CD14-positive monocyte (primary cell): ENCODE measurements around the gene ZNF326. TPM values are rescaled to one million over a fixed set of nuclear protein-coding genes. Genes with fewer than 3 reads are reported as not detected.

Experiments used
- DNase-seq, 3 donors: peaks; one replicate each; pipeline ENCODE4 v3.0.0-alpha.2; 2011 to 2022
- H2AFZ ChIP-seq: 2 replicates; pipeline ENCODE4 v1.6.0; 2012; ENCODE audit warnings: mild to moderate bottlenecking, low read depth, low read length, inconsistent platforms; ENCODE audit not compliant: insufficient read depth, poor library complexity, severe bottlenecking
- H3K27ac ChIP-seq, 2 donors: 1 replicate in 1 of 2; 2 replicates in 1 of 2; pipeline ENCODE4 v1.5.1; 2012 to 2013; ENCODE audit warnings: low read length in 2 of 2, control low read depth in 1 of 2, inconsistent platforms in 1 of 2, low read depth in 1 of 2, mild to moderate bottlenecking in 1 of 2
- H3K27me3 ChIP-seq, 2 donors: one replicate each; pipeline versions ENCODE4 v1.6.0 to v1.6.1; 2011 to 2013; ENCODE audit warnings: low read length in 2 of 2; ENCODE audit not compliant: control insufficient read depth in 2 of 2, insufficient read depth in 2 of 2
- H3K36me3 ChIP-seq, 2 donors: replicated peaks in 1 of 2; 1 replicate in 1 of 2; 2 replicates in 1 of 2; pipeline versions ENCODE4 v1.5.1 to v1.6.1; 2012 to 2013; ENCODE audit warnings: low read length in 2 of 2, control low read depth in 1 of 2, inconsistent platforms in 1 of 2, mild to moderate bottlenecking in 1 of 2; ENCODE audit not compliant: insufficient read depth in 2 of 2, control insufficient read depth in 1 of 2
- H3K4me1 ChIP-seq, 2 donors: 1 replicate in 1 of 2; 2 replicates in 1 of 2; pipeline versions ENCODE4 v1.5.1 to v1.6.1; 2012 to 2013; ENCODE audit warnings: low read length in 2 of 2, control low read depth in 1 of 2, inconsistent platforms in 1 of 2, mild to moderate bottlenecking in 1 of 2, moderate library complexity in 1 of 2; ENCODE audit not compliant: insufficient read depth in 2 of 2, control insufficient read depth in 1 of 2
- H3K4me2 ChIP-seq: replicated peaks from 2 replicates; pipeline ENCODE3; 2012; ENCODE audit warnings: low read length, moderate library complexity, mild to moderate bottlenecking; ENCODE audit not compliant: poor library complexity, severe bottlenecking; ENCODE audit errors: extremely low read depth
- H3K4me3 ChIP-seq, 3 experiments: fragments of 200-600 bp in 1 of 3; sonication (generic) in 1 of 3; replicated peaks in 1 of 3; 1 replicate in 2 of 3; 2 replicates in 1 of 3; pipeline ENCODE4 v1.5.1; 2011 to 2013; ENCODE audit warnings: low read length in 3 of 3, mild to moderate bottlenecking in 3 of 3, control low read depth in 2 of 3, low read depth in 2 of 3, inconsistent platforms in 1 of 3, moderate library complexity in 1 of 3
- H3K79me2 ChIP-seq: 2 replicates; pipeline ENCODE4 v1.6.0; 2012; ENCODE audit warnings: mild to moderate bottlenecking, control low read depth, inconsistent platforms, low read length, moderate library complexity; ENCODE audit not compliant: insufficient read depth
- H3K9ac ChIP-seq: 2 replicates; pipeline ENCODE4 v1.6.0; 2017; ENCODE audit warnings: low read length, mild to moderate bottlenecking; ENCODE audit not compliant: insufficient read depth, poor library complexity, severe bottlenecking
- H3K9me3 ChIP-seq, 2 donors: replicated peaks in 1 of 2; 1 replicate in 1 of 2; 2 replicates in 1 of 2; pipeline versions ENCODE4 v1.5.1 to v1.6.1; 2012 to 2013; ENCODE audit warnings: low read length in 2 of 2, control low read depth in 1 of 2; ENCODE audit not compliant: control insufficient read depth in 1 of 2, insufficient read depth in 1 of 2
- H4K20me1 ChIP-seq: 2 replicates; pipeline ENCODE4 v1.6.0; 2012; ENCODE audit warnings: mild to moderate bottlenecking, low read length, control low read depth, moderate library complexity; ENCODE audit not compliant: insufficient read depth
- H3K27ac Mint-ChIP-seq, 7 donors: one replicate each; pipeline ENCODE4 v1.8.0; 2020; ENCODE audit warnings: mild to moderate bottlenecking in 7 of 7, mixed read lengths in 7 of 7, moderate library complexity in 6 of 7, inconsistent platforms in 2 of 7
- H3K27me3 Mint-ChIP-seq, 3 donors: one replicate each; pipeline ENCODE4 v1.8.0; 2021 to 2022; ENCODE audit warnings: low read depth in 3 of 3, mild to moderate bottlenecking in 3 of 3, mixed read lengths in 3 of 3, moderate library complexity in 3 of 3, inconsistent platforms in 1 of 3
- H3K36me3 Mint-ChIP-seq, 2 donors: one replicate each; pipeline ENCODE4 v1.8.0; 2020; ENCODE audit warnings: mixed read lengths in 2 of 2, inconsistent platforms in 1 of 2, mild to moderate bottlenecking in 1 of 2
- H3K4me1 Mint-ChIP-seq: one replicate; pipeline ENCODE4 v1.8.0; 2020; ENCODE audit warnings: mild to moderate bottlenecking, mixed read lengths
- H3K4me3 Mint-ChIP-seq, 2 donors: one replicate each; pipeline ENCODE4 v1.8.0; 2020; ENCODE audit warnings: mild to moderate bottlenecking in 2 of 2, mixed read lengths in 2 of 2, moderate library complexity in 1 of 2
- H3K9me3 Mint-ChIP-seq, 7 donors: one replicate each; pipeline ENCODE4 v1.8.0; 2020 to 2022; ENCODE audit warnings: mixed read lengths in 7 of 7, mild to moderate bottlenecking in 6 of 7, moderate library complexity in 6 of 7, inconsistent platforms in 2 of 7
- WGBS: methylation state at CpG from one replicate; pipeline ENCODE4 v1.1.5; 2013; ENCODE audit warnings: missing lambda C conversion rate; ENCODE audit not compliant: insufficient coverage; 5-methylcytosine and 5-hydroxymethylcytosine counted together
- intact Hi-C, 2 donors: fragments of 100-400 bp; cut with micrococcal nuclease; formaldehyde crosslinking; loops; one replicate each; pipeline versions ENCODE4 v1.15.0 to v1.15.1; 2023
- polyA plus RNA-seq, 3 donors: library from polyadenylated mRNA; depleted of rRNA in 1 of 3; unstranded in 2 of 3; stranded (reverse) in 1 of 3; fragments of 300-500 nt in 2 of 3; fragments of >200 nt in 1 of 3; fragmentation: Illumina TruSeq in 2 of 3; gene quantifications; 1 replicate in 2 of 3; 2 replicates in 1 of 3; pipeline ENCODE4 v1.2.3, GENCODE V29; 2012 to 2021
- TF ChIP-seq, protein P1 (sequence below): fragments of 200-600 bp; IDR thresholded peaks from one replicate; pipeline ENCODE4 v1.8.0; 2022; ENCODE audit warnings: antibody characterized with exemption, mild to moderate bottlenecking

ZNF326 gene
- polyA plus RNA-seq, 3 donors = 3.8 to 5.0 (median 4.5) TPM

DNA sequence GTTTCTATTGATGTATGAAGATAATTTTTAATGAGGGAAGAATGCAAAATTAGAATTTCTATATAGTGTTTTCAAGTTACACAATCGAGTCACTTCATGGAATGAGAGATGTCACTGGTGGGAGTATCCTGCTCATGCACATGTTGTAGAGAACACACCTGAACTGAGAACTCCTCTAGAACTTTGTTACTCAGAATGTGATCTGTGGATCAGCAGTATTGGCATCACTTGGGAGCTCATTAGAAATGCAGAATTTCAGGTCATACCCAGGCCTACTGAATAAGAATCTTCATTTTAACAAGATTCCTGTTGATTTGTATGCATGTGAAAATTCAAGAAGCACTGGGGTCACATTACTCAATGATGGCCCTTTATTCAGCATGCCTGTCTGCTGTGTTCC lies 28.8 kb downstream of the ZNF326 start:
- Mint-ChIP-seq H3K4me1 (no peaks in the 10 kb centered on the region), H3K9me3 (peaks cover 0 to 12% (median 2%) of the 10 kb centered on the region in 7 donors), H3K27me3 (no peaks in the 10 kb centered on the region), H3K4me3 (no peak overlapping the region), H3K36me3 (peaks cover 78 to 91% of the 10 kb centered on the region in 2 donors), H3K27ac (peak overlapping the region in 1 of 7 donors; percentile 55)
- no peak overlapping the region for H2AFZ ChIP-seq
- intact Hi-C loops = no loop called here
- no peak for DNase-seq
- no peaks in the 10 kb centered on the region for H3K79me2 ChIP-seq
- H3K4me3 ChIP-seq = no peak overlapping the region
- no peak overlapping the region for H3K4me2 ChIP-seq
- H3K27me3 ChIP-seq = no peaks in the 10 kb centered on the region
- 100% methylated on average over 1 of the region's 1 CpG for WGBS
- TF ChIP-seq, protein P1, sequence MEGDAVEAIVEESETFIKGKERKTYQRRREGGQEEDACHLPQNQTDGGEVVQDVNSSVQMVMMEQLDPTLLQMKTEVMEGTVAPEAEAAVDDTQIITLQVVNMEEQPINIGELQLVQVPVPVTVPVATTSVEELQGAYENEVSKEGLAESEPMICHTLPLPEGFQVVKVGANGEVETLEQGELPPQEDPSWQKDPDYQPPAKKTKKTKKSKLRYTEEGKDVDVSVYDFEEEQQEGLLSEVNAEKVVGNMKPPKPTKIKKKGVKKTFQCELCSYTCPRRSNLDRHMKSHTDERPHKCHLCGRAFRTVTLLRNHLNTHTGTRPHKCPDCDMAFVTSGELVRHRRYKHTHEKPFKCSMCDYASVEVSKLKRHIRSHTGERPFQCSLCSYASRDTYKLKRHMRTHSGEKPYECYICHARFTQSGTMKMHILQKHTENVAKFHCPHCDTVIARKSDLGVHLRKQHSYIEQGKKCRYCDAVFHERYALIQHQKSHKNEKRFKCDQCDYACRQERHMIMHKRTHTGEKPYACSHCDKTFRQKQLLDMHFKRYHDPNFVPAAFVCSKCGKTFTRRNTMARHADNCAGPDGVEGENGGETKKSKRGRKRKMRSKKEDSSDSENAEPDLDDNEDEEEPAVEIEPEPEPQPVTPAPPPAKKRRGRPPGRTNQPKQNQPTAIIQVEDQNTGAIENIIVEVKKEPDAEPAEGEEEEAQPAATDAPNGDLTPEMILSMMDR = no peak
- H3K36me3 ChIP-seq = peaks cover 69 to 82% of the 10 kb centered on the region in 2 donors
- H3K27ac ChIP-seq = no peak overlapping the region
- H3K4me1 ChIP-seq = no peaks in the 10 kb centered on the region
- peaks cover 0 to 14% of the 10 kb centered on the region in 2 donors for H3K9me3 ChIP-seq
- H4K20me1 ChIP-seq = no peaks in the 10 kb centered on the region
- H3K9ac ChIP-seq = no peak overlapping the region

DNA sequence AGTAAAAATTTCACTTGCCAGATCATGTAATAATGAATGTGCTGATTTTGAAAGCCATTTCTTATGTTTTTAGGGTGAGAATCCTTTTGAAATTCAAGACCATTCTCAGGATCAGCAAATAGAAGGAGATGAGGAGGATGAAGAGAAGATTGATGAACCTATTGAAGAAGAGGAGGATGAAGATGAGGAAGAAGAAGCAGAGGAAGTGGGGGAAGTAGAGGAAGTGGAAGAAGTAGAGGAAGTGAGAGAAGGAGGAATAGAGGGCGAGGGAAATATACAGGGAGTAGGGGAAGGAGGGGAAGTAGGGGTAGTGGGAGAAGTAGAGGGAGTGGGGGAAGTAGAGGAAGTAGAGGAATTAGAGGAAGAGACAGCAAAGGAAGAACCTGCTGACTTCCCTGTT lies 32.4 kb downstream of the ZNF326 start:
- Histone ChIP-seq H3K27me3 (no peaks in the 10 kb centered on the region), H4K20me1 (no peaks in the 10 kb centered on the region), H3K4me1 (no peaks in the 10 kb centered on the region), H3K36me3 (peaks cover 64 to 82% of the 10 kb centered on the region in 2 donors), H3K9ac (no peak overlapping the region), H3K4me2 (no peak overlapping the region), H3K9me3 (peaks cover 0 to 14% of the 10 kb centered on the region in 2 donors), H2AFZ (no peak overlapping the region), H3K27ac (peak overlapping the region in 1 of 2 donors; percentile 37), H3K79me2 (no peaks in the 10 kb centered on the region), H3K4me3 (no peak overlapping the region)
- peaks cover 0 to 11% (median 2%) of the 10 kb centered on the region in 7 donors for H3K9me3 Mint-ChIP-seq
- H3K4me3 Mint-ChIP-seq = no peak overlapping the region
- H3K36me3 Mint-ChIP-seq = peaks cover 70 to 82% of the 10 kb centered on the region in 2 donors
- intact Hi-C loops = no loop called here
- WGBS = 0% methylated on average over 1 of the region's 1 CpG
- TF ChIP-seq, protein P1 = no peak
- peak overlapping the region in 2 of 7 donors; percentile 12 to 75 for H3K27ac Mint-ChIP-seq
- DNase-seq = peak; percentile 2 to 16 (median 5)
- no peaks in the 10 kb centered on the region for H3K27me3 Mint-ChIP-seq
- H3K4me1 Mint-ChIP-seq = no peaks in the 10 kb centered on the region
